ENCODE measurements around the gene CAPN12.

Gene CAPN12

GRCh38 chr19:38690146-38690545 lies 54.1 kb downstream of the CAPN12 start:
- H3K27ac Mint-ChIP-seq = peak overlapping the region; percentile 86
- H3K27me3 Mint-ChIP-seq = no peaks in the 10 kb centered on the region
- intact Hi-C loops (cut with micrococcal nuclease) = no loop called here
- peaks cover 95% of the 10 kb centered on the region for H3K4me1 Mint-ChIP-seq (ENCODE audit: low read depth)
- peaks cover 25% of the 10 kb centered on the region for H3K36me3 Mint-ChIP-seq (ENCODE audit: low read depth)
- no peak overlapping the region for H3K4me3 Mint-ChIP-seq
- H3K9me3 Mint-ChIP-seq = no peaks in the 10 kb centered on the region

- H3K27ac Mint-ChIP-seq = peak overlapping the region; percentile 86
- intact Hi-C loops (cut with micrococcal nuclease) = no loop called here
Observed at GRCh38 chr19:38687837-38688378, 56.4 kb downstream of the CAPN12 start.

GRCh38 chr19:38686530-38686888 lies 57.8 kb downstream of the CAPN12 start:
- Mint-ChIP-seq H3K4me3 (peak overlapping the region; percentile 6), H3K27ac (peak overlapping the region; percentile 86), H3K36me3 (ENCODE audit: low read depth) (peaks cover 11% of the 10 kb centered on the region), H3K9me3 (no peaks in the 10 kb centered on the region), H3K4me1 (ENCODE audit: low read depth) (peaks cover 92% of the 10 kb centered on the region), H3K27me3 (no peaks in the 10 kb centered on the region)
- intact Hi-C loops (cut with micrococcal nuclease) = no loop called here

More at GRCh38 chr19:38687837-38688378, 56.4 kb downstream of the CAPN12 start:
- H3K9me3 Mint-ChIP-seq = no peaks in the 10 kb centered on the region
- no peak overlapping the region for H3K4me3 Mint-ChIP-seq
- H3K4me1 Mint-ChIP-seq (ENCODE audit: low read depth) = peaks cover 95% of the 10 kb centered on the region
- peaks cover 13% of the 10 kb centered on the region for H3K36me3 Mint-ChIP-seq (ENCODE audit: low read depth)
- H3K27me3 Mint-ChIP-seq = no peaks in the 10 kb centered on the region

GRCh38 chr19:38685666-38686529 lies 58.4 kb downstream of the CAPN12 start:
- intact Hi-C loops (cut with micrococcal nuclease) = no loop called here
- Mint-ChIP-seq H3K9me3 (no peaks in the 10 kb centered on the region), H3K27ac (peak overlapping the region; percentile 86), H3K4me1 (ENCODE audit: low read depth) (peaks cover 91% of the 10 kb centered on the region), H3K4me3 (peak overlapping the region; percentile 6), H3K27me3 (no peaks in the 10 kb centered on the region), H3K36me3 (ENCODE audit: low read depth) (peaks cover 16% of the 10 kb centered on the region)

GRCh38 chr19:38684862-38685665 lies 59.2 kb downstream of the CAPN12 start:
- H3K36me3 Mint-ChIP-seq (ENCODE audit: low read depth) = peaks cover 19% of the 10 kb centered on the region
- H3K27ac Mint-ChIP-seq = peak overlapping the region; percentile 86
- H3K4me1 Mint-ChIP-seq (ENCODE audit: low read depth) = peaks cover 94% of the 10 kb centered on the region
- H3K4me3 Mint-ChIP-seq = no peak overlapping the region
- intact Hi-C loops (cut with micrococcal nuclease) = no loop called here
- no peaks in the 10 kb centered on the region for H3K27me3 Mint-ChIP-seq
- H3K9me3 Mint-ChIP-seq = no peaks in the 10 kb centered on the region

GRCh38 chr19:38684078-38684861 lies 60.0 kb downstream of the CAPN12 start:
- Mint-ChIP-seq H3K36me3 (ENCODE audit: low read depth) (peaks cover 23% of the 10 kb centered on the region), H3K4me3 (peak overlapping the region; percentile 31), H3K4me1 (ENCODE audit: low read depth) (peaks cover 94% of the 10 kb centered on the region), H3K27me3 (no peaks in the 10 kb centered on the region), H3K9me3 (no peaks in the 10 kb centered on the region), H3K27ac (peak overlapping the region; percentile 86)
- intact Hi-C loops (cut with micrococcal nuclease) = no loop called here

GRCh38 chr19:38683393-38684077 lies 60.7 kb downstream of the CAPN12 start:
- Mint-ChIP-seq H3K9me3 (no peaks in the 10 kb centered on the region), H3K4me3 (no peak overlapping the region), H3K4me1 (ENCODE audit: low read depth) (peaks cover 94% of the 10 kb centered on the region), H3K27ac (peak overlapping the region; percentile 86), H3K27me3 (no peaks in the 10 kb centered on the region), H3K36me3 (ENCODE audit: low read depth) (peaks cover 28% of the 10 kb centered on the region)
- intact Hi-C loops (cut with micrococcal nuclease) = no loop called here

GRCh38 chr19:38682872-38683392 lies 61.3 kb downstream of the CAPN12 start:
- intact Hi-C loops (cut with micrococcal nuclease) = no loop called here
- Mint-ChIP-seq H3K9me3 (no peaks in the 10 kb centered on the region), H3K4me3 (no peak overlapping the region), H3K4me1 (ENCODE audit: low read depth) (peaks cover 96% of the 10 kb centered on the region), H3K27ac (peak overlapping the region; percentile 86), H3K36me3 (ENCODE audit: low read depth) (peaks cover 28% of the 10 kb centered on the region), H3K27me3 (no peaks in the 10 kb centered on the region)

- Mint-ChIP-seq H3K9me3 (no peaks in the 10 kb centered on the region), H3K27me3 (no peaks in the 10 kb centered on the region), H3K36me3 (ENCODE audit: low read depth) (peaks cover 28% of the 10 kb centered on the region), H3K27ac (peak overlapping the region; percentile 86), H3K4me3 (no peak overlapping the region), H3K4me1 (ENCODE audit: low read depth) (peaks cover 96% of the 10 kb centered on the region)
- intact Hi-C loops (cut with micrococcal nuclease) = no loop called here
Observed at GRCh38 chr19:38682195-38682867, 61.9 kb downstream of the CAPN12 start.

Data from dendritic cell treated with granulocyte-macrophage colony-stimulating factor and Interleukin-4, amounts not matched to agents 40 ng/mL and 50 ng/mL, for 4 days (primary cell).